ENCODE measurements around the gene ANKRD30B.
"Not testable (repeated sequence)": the region's sequence is repeated elsewhere in the genome, so short reads cannot be mapped to it uniquely, and the experiment has no call there.

ANKRD30B gene

GRCh38 chr18:14851533-14851932 is 103.6 kb downstream of the ANKRD30B start:
- not testable (repeated sequence) for ATAC-seq, DNase-seq

- not testable (repeated sequence) for ATAC-seq, DNase-seq
Measured at GRCh38 chr18:14855634-14856033, 107.7 kb downstream of the ANKRD30B start.

- not testable (repeated sequence) for DNase-seq, ATAC-seq
Measured at GRCh38 chr18:14856256-14856655, 108.3 kb downstream of the ANKRD30B start.

GRCh38 chr18:14858514-14858913 is 110.5 kb downstream of the ANKRD30B start:
- not testable (repeated sequence) for ATAC-seq, DNase-seq

GRCh38 chr18:14859995-14860394 is 112.0 kb downstream of the ANKRD30B start:
- not testable (repeated sequence) for ATAC-seq, DNase-seq

- ATAC-seq, DNase-seq: not testable (repeated sequence)
Measured at GRCh38 chr18:14866426-14866825, 118.5 kb downstream of the ANKRD30B start.

- ATAC-seq, DNase-seq: not testable (repeated sequence)
Measured at GRCh38 chr18:14867988-14868387, 120.0 kb downstream of the ANKRD30B start.

GRCh38 chr18:14868825-14869224 is 120.9 kb downstream of the ANKRD30B start:
- not testable (repeated sequence) for ATAC-seq, DNase-seq

- not testable (repeated sequence) for DNase-seq, ATAC-seq
Measured at GRCh38 chr18:14878826-14879225, 130.9 kb downstream of the ANKRD30B start.

GRCh38 chr18:14900435-14900834 is 152.5 kb downstream of the ANKRD30B start:
- ATAC-seq, result no peak
- no peak for DNase-seq
